Measurements from ENCODE around the gene GM2A. TPM values are rescaled to one million over a fixed set of nuclear protein-coding genes. Genes with fewer than 3 reads are reported as not detected.

The GM2A gene
- total and polyA plus RNA-seq, 4 donors = 31.3 to 78.7 (median 38.1) TPM

DNA sequence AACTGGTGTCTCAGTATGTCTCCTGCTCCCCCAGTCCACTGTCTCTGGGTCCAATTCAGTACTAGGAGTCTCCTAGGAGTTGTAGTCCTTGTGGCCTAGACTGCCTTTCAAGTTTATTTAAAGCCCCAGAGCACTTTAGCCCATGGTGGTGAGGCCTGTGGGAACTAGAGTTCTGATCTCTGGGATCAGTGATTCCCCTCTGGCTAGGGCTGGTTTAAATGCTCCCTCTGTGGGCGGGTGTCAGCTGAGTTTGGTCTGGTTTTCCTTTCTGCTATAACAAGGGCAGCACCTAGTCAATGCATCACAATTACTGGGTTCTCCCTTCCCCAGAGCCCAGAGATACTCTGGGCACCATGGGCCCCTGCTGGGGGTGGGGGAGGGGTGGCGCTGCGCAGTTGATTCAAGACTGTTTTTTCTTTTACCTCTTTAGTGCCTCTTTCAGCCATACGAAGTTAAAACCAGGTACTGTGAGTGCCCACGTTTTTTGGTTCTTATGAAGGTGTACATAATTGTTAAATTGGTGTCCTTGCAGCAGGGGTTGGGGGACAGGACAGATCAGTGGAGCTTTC, 59.9 kb downstream of the GM2A start:
- no peak overlapping the region for H3K9ac ChIP-seq (ENCODE audit: insufficient read depth in 1 of 2, low read length in 2 of 2)
- H3K27me3 ChIP-seq (ENCODE audit: control insufficient read depth in 3 of 3, insufficient read depth in 3 of 3, low read length in 2 of 3) = no peaks in the 10 kb centered on the region
- peaks cover 0 to 4% (median 0%) of the 10 kb centered on the region in 5 donors for H3K4me1 ChIP-seq (ENCODE audit: control insufficient read depth in 5 of 5, insufficient read depth in 5 of 5, low read length in 5 of 5)
- peaks cover 0 to 3% (median 1%) of the 10 kb centered on the region in 4 donors for H3K9me3 ChIP-seq (ENCODE audit: control insufficient read depth in 4 of 4, insufficient read depth in 3 of 4, low read length in 3 of 4)
- no peak overlapping the region for H3K27ac ChIP-seq (ENCODE audit: low read depth in 1 of 2, low read length in 1 of 2)
- ATAC-seq (ENCODE audit: insufficient read depth, low FRiP score) (no peak), DNase-seq (no peak)
- H3K36me3 ChIP-seq (ENCODE audit: control insufficient read depth in 4 of 4, insufficient read depth in 4 of 4, low read length in 4 of 4) = no peaks in the 10 kb centered on the region
- TF ChIP-seq, protein P1, sequence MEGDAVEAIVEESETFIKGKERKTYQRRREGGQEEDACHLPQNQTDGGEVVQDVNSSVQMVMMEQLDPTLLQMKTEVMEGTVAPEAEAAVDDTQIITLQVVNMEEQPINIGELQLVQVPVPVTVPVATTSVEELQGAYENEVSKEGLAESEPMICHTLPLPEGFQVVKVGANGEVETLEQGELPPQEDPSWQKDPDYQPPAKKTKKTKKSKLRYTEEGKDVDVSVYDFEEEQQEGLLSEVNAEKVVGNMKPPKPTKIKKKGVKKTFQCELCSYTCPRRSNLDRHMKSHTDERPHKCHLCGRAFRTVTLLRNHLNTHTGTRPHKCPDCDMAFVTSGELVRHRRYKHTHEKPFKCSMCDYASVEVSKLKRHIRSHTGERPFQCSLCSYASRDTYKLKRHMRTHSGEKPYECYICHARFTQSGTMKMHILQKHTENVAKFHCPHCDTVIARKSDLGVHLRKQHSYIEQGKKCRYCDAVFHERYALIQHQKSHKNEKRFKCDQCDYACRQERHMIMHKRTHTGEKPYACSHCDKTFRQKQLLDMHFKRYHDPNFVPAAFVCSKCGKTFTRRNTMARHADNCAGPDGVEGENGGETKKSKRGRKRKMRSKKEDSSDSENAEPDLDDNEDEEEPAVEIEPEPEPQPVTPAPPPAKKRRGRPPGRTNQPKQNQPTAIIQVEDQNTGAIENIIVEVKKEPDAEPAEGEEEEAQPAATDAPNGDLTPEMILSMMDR (IDR thresholded peaks at IDR 0.05; ENCODE audit: control extremely low read depth, extremely low read depth) = no peak
- 74 to 76% methylated on average over 5 of the region's 5 CpGs for WGBS, 2 donors
- no peak overlapping the region for H3K4me3 ChIP-seq

GRCh38 chr5:151313357-151313756, 60.4 kb downstream of the GM2A start:
- Histone ChIP-seq H3K36me3 (ENCODE audit: control insufficient read depth in 4 of 4, insufficient read depth in 4 of 4, low read length in 4 of 4) (no peaks in the 10 kb centered on the region), H3K9me3 (ENCODE audit: control insufficient read depth in 4 of 4, insufficient read depth in 3 of 4, low read length in 3 of 4) (peaks cover 0 to 3% (median 1%) of the 10 kb centered on the region in 4 donors), H3K4me1 (ENCODE audit: control insufficient read depth in 5 of 5, insufficient read depth in 5 of 5, low read length in 5 of 5) (peaks cover 0 to 5% (median 0%) of the 10 kb centered on the region in 5 donors), H3K9ac (ENCODE audit: insufficient read depth in 1 of 2, low read length in 2 of 2) (no peak overlapping the region), H3K27ac (ENCODE audit: low read depth in 1 of 2, low read length in 1 of 2) (no peak overlapping the region), H3K27me3 (ENCODE audit: control insufficient read depth in 3 of 3, insufficient read depth in 3 of 3, low read length in 2 of 3) (no peaks in the 10 kb centered on the region), H3K4me3 (no peak overlapping the region)
- DNase-seq = no peak
- TF ChIP-seq, protein P1 (IDR thresholded peaks at IDR 0.05; ENCODE audit: control extremely low read depth, extremely low read depth) = no peak
- WGBS, 2 donors = 36 to 60% methylated on average over 2 of the region's 2 CpGs
- ATAC-seq (ENCODE audit: insufficient read depth, low FRiP score) = no peak

DNA sequence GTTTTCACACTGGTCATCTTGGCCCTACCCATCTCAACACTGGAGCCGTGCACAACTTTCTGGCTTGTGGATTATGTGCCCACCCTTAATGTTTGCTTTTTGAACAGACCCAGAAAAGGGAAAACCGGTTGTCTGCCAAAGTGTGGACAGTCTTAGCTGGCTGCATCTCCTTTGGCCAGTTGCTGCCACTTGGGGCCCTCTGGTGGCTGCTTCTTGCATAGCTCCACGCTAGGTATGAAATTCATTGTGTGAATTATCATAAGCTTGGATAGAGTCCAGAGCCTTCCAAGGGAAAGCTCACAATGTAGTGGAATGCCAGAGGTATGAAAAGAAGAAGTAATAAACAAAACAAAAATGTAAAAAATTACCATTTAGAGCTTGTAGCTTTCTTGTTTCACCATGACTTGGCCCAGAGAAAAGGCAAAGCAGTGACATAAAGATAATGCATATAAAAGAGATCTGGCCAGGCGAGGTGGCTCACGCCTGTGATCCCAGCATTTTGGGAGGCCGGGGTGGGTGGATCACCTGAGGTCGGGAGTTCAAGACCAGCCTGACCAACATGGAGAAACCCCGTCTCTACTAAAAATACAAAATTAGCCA, 63.1 kb downstream of the GM2A start:
- WGBS, 2 donors = 55 to 57% methylated on average over 8 of the region's 8 CpGs
- peak; percentile 75 to 79 (median 77) for DNase-seq
- no peaks in the 10 kb centered on the region for H3K27me3 ChIP-seq (ENCODE audit: control insufficient read depth in 3 of 3, insufficient read depth in 3 of 3, low read length in 2 of 3)
- H3K4me3 ChIP-seq = no peak overlapping the region
- no peaks in the 10 kb centered on the region for H3K36me3 ChIP-seq (ENCODE audit: control insufficient read depth in 4 of 4, insufficient read depth in 4 of 4, low read length in 4 of 4)
- peak; percentile 88 for ATAC-seq (ENCODE audit: insufficient read depth, low FRiP score)
- no peak overlapping the region for H3K9ac ChIP-seq (ENCODE audit: insufficient read depth in 1 of 2, low read length in 2 of 2)
- H3K4me1 ChIP-seq (ENCODE audit: control insufficient read depth in 5 of 5, insufficient read depth in 5 of 5, low read length in 5 of 5) = peaks cover 0 to 5% (median 0%) of the 10 kb centered on the region in 5 donors
- H3K27ac ChIP-seq (ENCODE audit: low read depth in 1 of 2, low read length in 1 of 2) = no peak overlapping the region
- TF ChIP-seq, protein P1 (IDR thresholded peaks at IDR 0.05; ENCODE audit: control extremely low read depth, extremely low read depth) = peak; percentile 72
- H3K9me3 ChIP-seq (ENCODE audit: control insufficient read depth in 4 of 4, insufficient read depth in 3 of 4, low read length in 3 of 4) = peaks cover 0 to 2% (median 1%) of the 10 kb centered on the region in 4 donors

Measured in lung (tissue), 12 donors.